GM23338 (cell line): ENCODE data around the gene GLS. TPM values are rescaled to one million over a fixed set of nuclear protein-coding genes. Genes with fewer than 3 reads are reported as not detected.

Experiments used
- ATAC-seq: fragments of 200-7000 bp; cut with Tn5 transposase; 3 replicates; pipeline ENCODE4 v1.9.1; 2020
- DNase-seq: peaks from one replicate; pipeline ENCODE4 v3.0.0-alpha.2; 2015; ENCODE audit warnings: low spot score
- H2AFZ ChIP-seq: fragments of 200-600 bp; sonication (generic); 2 replicates; pipeline ENCODE4 v1.8.0; 2016; ENCODE audit warnings: antibody characterized with exemption, mild to moderate bottlenecking, moderate library complexity
- H3F3A ChIP-seq: fragments of 200-600 bp; sonication (generic); replicated peaks from 2 replicates; pipeline ENCODE4 v1.8.0; 2017; ENCODE audit warnings: antibody characterized with exemption, mixed run types, low read depth
- H3K27ac ChIP-seq: fragments of 200-600 bp; sonication (generic); 2 replicates; pipeline ENCODE4 v1.6.1; 2016; ENCODE audit warnings: low read depth
- H3K27me3 ChIP-seq: fragments of 200-600 bp; sonication (generic); 2 replicates; pipeline ENCODE4 v1.8.0; 2016; ENCODE audit warnings: mild to moderate bottlenecking, mixed run types, moderate library complexity; ENCODE audit not compliant: insufficient read depth
- H3K36me3 ChIP-seq: fragments of 200-600 bp; sonication (generic); 2 replicates; pipeline ENCODE4 v1.8.0; 2016; ENCODE audit warnings: mild to moderate bottlenecking; ENCODE audit not compliant: insufficient read depth
- H3K4me1 ChIP-seq: fragments of 200-600 bp; sonication (generic); 2 replicates; pipeline ENCODE4 v1.8.0; 2016; ENCODE audit warnings: mild to moderate bottlenecking, moderate library complexity; ENCODE audit not compliant: insufficient read depth
- H3K4me2 ChIP-seq: fragments of 200-600 bp; sonication (generic); 2 replicates; pipeline ENCODE4 v1.7.1; 2017; ENCODE audit warnings: mixed run types
- H3K4me3 ChIP-seq: fragments of 200-600 bp; sonication (generic); 2 replicates; pipeline ENCODE4 v1.6.1; 2016; ENCODE audit warnings: mixed run types
- H3K79me2 ChIP-seq: fragments of 200-600 bp; sonication (generic); replicated peaks from 2 replicates; pipeline ENCODE4 v1.8.0; 2017; ENCODE audit warnings: mild to moderate bottlenecking; ENCODE audit not compliant: insufficient read depth
- H3K9me2 ChIP-seq: fragments of 200-600 bp; sonication (generic); 2 replicates; pipeline ENCODE4 v1.8.0; 2017; ENCODE audit not compliant: insufficient read depth
- H4K20me1 ChIP-seq: fragments of 200-600 bp; sonication (generic); replicated peaks from 2 replicates; pipeline ENCODE4 v1.8.0; 2017; ENCODE audit warnings: mild to moderate bottlenecking; ENCODE audit not compliant: insufficient read depth
- H3K27ac Mint-ChIP-seq: 2 replicates; pipeline ENCODE4 v1.8.0; 2020; ENCODE audit warnings: inconsistent platforms, mild to moderate bottlenecking, moderate library complexity, mixed read lengths
- H3K27me3 Mint-ChIP-seq: 3 replicates; pipeline ENCODE4 v1.8.0; 2022; ENCODE audit warnings: low read depth, mild to moderate bottlenecking, moderate library complexity, mixed read lengths, inconsistent platforms; ENCODE audit not compliant: insufficient read depth, poor library complexity
- H3K36me3 Mint-ChIP-seq: 3 replicates; pipeline ENCODE4 v1.8.0; 2021; ENCODE audit warnings: low read depth, mild to moderate bottlenecking, inconsistent platforms, moderate library complexity, mixed read lengths
- H3K4me1 Mint-ChIP-seq: 3 replicates; pipeline ENCODE4 v1.8.0; 2020; ENCODE audit warnings: mild to moderate bottlenecking, inconsistent platforms, mixed read lengths
- H3K4me3 Mint-ChIP-seq: 3 replicates; pipeline ENCODE4 v1.8.0; 2021; ENCODE audit warnings: moderate library complexity, mild to moderate bottlenecking, inconsistent platforms, mixed read lengths
- H3K9me3 Mint-ChIP-seq: 3 replicates; pipeline ENCODE4 v1.8.0; 2020; ENCODE audit warnings: moderate library complexity, mild to moderate bottlenecking, inconsistent platforms, mixed read lengths
- CREB1 ChIP-seq: fragments of 250-450 bp; sonication (Bioruptor Pico); IDR thresholded peaks from 2 replicates; pipeline ENCODE4 v1.5.0; 2020; ENCODE audit warnings: low read depth, mild to moderate bottlenecking, moderate library complexity
- EZH2 ChIP-seq: fragments of 200-600 bp; sonication (generic); IDR thresholded peaks from one replicate; pipeline ENCODE4 v1.8.0; 2017; ENCODE audit warnings: antibody characterized with exemption, mild to moderate bottlenecking, low read depth; ENCODE audit not compliant: unreplicated experiment
- EZH2phosphoT487 ChIP-seq: fragments of 200-600 bp; sonication (generic); IDR thresholded peaks from one replicate; pipeline ENCODE4 v1.8.1; 2018; ENCODE audit warnings: antibody characterized with exemption; ENCODE audit not compliant: unreplicated experiment
- JUNB ChIP-seq: IDR thresholded peaks from one replicate; pipeline ENCODE4 v1.6.1; 2016; ENCODE audit warnings: antibody characterized with exemption; ENCODE audit not compliant: unreplicated experiment
- NANOG ChIP-seq: IDR thresholded peaks from 2 replicates; pipeline ENCODE4 v1.6.1; 2016; ENCODE audit warnings: antibody characterized with exemption, borderline replicate concordance
- POLR2AphosphoS5 ChIP-seq: IDR thresholded peaks from 2 replicates; pipeline ENCODE4 v1.6.1; 2016; ENCODE audit warnings: antibody characterized with exemption, low read depth
- STAT1 ChIP-seq: IDR thresholded peaks from one replicate; pipeline ENCODE4 v1.6.1; 2016; ENCODE audit warnings: antibody characterized with exemption; ENCODE audit not compliant: unreplicated experiment
- ZNF114 ChIP-seq: fragments of 250-450 bp; sonication (Bioruptor Pico); IDR thresholded peaks from 2 replicates; pipeline ENCODE4 v1.5.0; 2020; ENCODE audit warnings: mild to moderate bottlenecking, moderate library complexity
- ZNF331 ChIP-seq: fragments of 250-450 bp; sonication (Bioruptor Pico); IDR thresholded peaks from 2 replicates; pipeline ENCODE4 v1.5.0; 2020; ENCODE audit warnings: low read depth, mild to moderate bottlenecking, moderate library complexity
- polyA plus RNA-seq: library from polyadenylated mRNA; unstranded; fragments of >200 nt; fragmentation: Nextera tagmentation; extraction: Ambion mirVana; gene quantifications from 2 replicates; pipeline ENCODE4 v1.2.1, GENCODE V29; 2016
- total RNA-seq: library from RNA; depleted of rRNA; stranded (reverse); fragments of >200 nt; shearing (Covaris generic); gene quantifications from 2 replicates; pipeline ENCODE4 v1.2.3, GENCODE V29; 2014
- TF ChIP-seq, protein P1 (sequence below): IDR thresholded peaks from one replicate; pipeline ENCODE4 v1.6.1; 2018; ENCODE audit warnings: antibody characterized with exemption; ENCODE audit not compliant: unreplicated experiment
- TF ChIP-seq, protein P2 (sequence below): IDR thresholded peaks from 2 replicates; pipeline ENCODE4 v1.6.1; 2016; ENCODE audit warnings: antibody characterized with exemption
- TF ChIP-seq, protein P3 (sequence below), 2 experiments: fragments of 200-600 bp in 1 of 2; sonication (generic) in 1 of 2; conservative IDR thresholded peaks; 2 replicates each; pipeline versions ENCODE4 v1.5.1 to v1.6.1; 2016 to 2017; ENCODE audit warnings: antibody characterized with exemption in 2 of 2, low read depth in 2 of 2, mild to moderate bottlenecking in 2 of 2, moderate library complexity in 1 of 2
- TF ChIP-seq, protein P4 (sequence below): fragments of 250-450 bp; sonication (Bioruptor Pico); IDR thresholded peaks from 2 replicates; pipeline ENCODE4 v1.5.0; 2020; ENCODE audit warnings: mild to moderate bottlenecking, moderate library complexity

The GLS gene
- total and polyA plus RNA-seq, 2 experiments from 2014 or later: 38.1 to 172 TPM

DNA sequence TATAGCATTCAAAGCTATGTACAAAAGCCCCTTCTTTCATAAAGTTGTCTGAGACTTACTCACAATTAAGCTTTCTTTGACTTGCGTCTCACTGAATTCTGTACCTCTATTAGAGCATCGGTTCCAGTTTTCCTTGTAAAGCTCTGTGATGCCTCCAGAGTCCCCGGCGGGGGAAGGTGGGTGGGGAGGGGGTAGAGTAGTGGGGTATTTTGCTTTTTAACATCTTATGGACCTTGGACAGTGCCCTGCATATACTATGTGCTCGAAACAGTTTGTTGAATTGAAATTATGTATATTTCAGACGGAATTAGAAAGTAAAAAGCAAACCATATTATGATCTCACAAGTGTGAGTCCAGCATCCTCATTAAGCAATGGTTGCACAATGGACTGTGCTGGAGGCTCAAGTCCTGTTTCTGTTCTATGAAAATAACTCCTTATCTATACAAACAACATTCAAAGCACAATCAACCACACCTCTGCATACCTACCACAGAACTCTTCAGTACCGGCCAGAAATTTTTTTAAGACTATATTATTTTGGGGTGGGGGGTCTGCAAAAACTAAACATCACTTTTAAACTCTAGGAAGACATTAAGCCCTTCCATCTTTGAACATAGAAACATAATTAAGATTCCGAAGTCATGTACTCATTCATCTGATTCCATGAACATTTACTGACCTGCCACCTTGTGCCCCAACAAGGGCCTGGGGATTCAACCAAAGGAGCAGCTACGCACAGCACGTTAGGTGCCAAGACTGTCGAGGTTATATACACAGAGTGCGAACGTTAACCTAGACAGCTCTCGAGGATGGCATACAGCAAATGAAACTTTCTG lies 132.4 kb downstream of the GLS start:
- Histone ChIP-seq H3K27me3 (peaks cover 28% of the 10 kb centered on the region), H3K9me2 (no peaks in the 10 kb centered on the region; the same call in 1 of the 2 replicates), H3K4me2 (peak overlapping the region; percentile 85), H3K4me1 (peaks cover 16% of the 10 kb centered on the region), H3F3A (peaks cover 5% of the 10 kb centered on the region; the same call in 1 of the 2 replicates), H3K27ac (no peak overlapping the region), H3K79me2 (peaks cover 19% of the 10 kb centered on the region), H3K4me3 (peak overlapping the region; percentile 74), H3K36me3 (0 out of 2 replicates have a peak, but pooled peaks cover 8% of the 10 kb centered on the region), H4K20me1 (no peaks in the 10 kb centered on the region; the same call in none of the 2 replicates), H2AFZ (peak overlapping the region; percentile 79; the same call in 1 of the 2 replicates)
- Mint-ChIP-seq H3K36me3 (peaks cover 5% of the 10 kb centered on the region; the same call in 2 of the 3 replicates), H3K9me3 (no peaks in the 10 kb centered on the region), H3K4me1 (no peaks in the 10 kb centered on the region), H3K27me3 (no peaks in the 10 kb centered on the region), H3K4me3 (no peak overlapping the region), H3K27ac (no peak overlapping the region)
- DNase-seq (peak; percentile 11), ATAC-seq (peak; percentile 8)
- TF ChIP-seq POLR2AphosphoS5: no peak
- no peak for TF ChIP-seq EZH2
- no peak for TF ChIP-seq CREB1 (CRISPR knock-in tag)
- TF ChIP-seq NANOG: no peak
- TF ChIP-seq, protein P1, sequence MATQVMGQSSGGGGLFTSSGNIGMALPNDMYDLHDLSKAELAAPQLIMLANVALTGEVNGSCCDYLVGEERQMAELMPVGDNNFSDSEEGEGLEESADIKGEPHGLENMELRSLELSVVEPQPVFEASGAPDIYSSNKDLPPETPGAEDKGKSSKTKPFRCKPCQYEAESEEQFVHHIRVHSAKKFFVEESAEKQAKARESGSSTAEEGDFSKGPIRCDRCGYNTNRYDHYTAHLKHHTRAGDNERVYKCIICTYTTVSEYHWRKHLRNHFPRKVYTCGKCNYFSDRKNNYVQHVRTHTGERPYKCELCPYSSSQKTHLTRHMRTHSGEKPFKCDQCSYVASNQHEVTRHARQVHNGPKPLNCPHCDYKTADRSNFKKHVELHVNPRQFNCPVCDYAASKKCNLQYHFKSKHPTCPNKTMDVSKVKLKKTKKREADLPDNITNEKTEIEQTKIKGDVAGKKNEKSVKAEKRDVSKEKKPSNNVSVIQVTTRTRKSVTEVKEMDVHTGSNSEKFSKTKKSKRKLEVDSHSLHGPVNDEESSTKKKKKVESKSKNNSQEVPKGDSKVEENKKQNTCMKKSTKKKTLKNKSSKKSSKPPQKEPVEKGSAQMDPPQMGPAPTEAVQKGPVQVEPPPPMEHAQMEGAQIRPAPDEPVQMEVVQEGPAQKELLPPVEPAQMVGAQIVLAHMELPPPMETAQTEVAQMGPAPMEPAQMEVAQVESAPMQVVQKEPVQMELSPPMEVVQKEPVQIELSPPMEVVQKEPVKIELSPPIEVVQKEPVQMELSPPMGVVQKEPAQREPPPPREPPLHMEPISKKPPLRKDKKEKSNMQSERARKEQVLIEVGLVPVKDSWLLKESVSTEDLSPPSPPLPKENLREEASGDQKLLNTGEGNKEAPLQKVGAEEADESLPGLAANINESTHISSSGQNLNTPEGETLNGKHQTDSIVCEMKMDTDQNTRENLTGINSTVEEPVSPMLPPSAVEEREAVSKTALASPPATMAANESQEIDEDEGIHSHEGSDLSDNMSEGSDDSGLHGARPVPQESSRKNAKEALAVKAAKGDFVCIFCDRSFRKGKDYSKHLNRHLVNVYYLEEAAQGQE: no peak
- no peak for TF ChIP-seq EZH2phosphoT487
- TF ChIP-seq, protein P2, sequence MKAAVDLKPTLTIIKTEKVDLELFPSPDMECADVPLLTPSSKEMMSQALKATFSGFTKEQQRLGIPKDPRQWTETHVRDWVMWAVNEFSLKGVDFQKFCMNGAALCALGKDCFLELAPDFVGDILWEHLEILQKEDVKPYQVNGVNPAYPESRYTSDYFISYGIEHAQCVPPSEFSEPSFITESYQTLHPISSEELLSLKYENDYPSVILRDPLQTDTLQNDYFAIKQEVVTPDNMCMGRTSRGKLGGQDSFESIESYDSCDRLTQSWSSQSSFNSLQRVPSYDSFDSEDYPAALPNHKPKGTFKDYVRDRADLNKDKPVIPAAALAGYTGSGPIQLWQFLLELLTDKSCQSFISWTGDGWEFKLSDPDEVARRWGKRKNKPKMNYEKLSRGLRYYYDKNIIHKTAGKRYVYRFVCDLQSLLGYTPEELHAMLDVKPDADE: no peak
- TF ChIP-seq JUNB: no peak
- TF ChIP-seq, protein P3, sequence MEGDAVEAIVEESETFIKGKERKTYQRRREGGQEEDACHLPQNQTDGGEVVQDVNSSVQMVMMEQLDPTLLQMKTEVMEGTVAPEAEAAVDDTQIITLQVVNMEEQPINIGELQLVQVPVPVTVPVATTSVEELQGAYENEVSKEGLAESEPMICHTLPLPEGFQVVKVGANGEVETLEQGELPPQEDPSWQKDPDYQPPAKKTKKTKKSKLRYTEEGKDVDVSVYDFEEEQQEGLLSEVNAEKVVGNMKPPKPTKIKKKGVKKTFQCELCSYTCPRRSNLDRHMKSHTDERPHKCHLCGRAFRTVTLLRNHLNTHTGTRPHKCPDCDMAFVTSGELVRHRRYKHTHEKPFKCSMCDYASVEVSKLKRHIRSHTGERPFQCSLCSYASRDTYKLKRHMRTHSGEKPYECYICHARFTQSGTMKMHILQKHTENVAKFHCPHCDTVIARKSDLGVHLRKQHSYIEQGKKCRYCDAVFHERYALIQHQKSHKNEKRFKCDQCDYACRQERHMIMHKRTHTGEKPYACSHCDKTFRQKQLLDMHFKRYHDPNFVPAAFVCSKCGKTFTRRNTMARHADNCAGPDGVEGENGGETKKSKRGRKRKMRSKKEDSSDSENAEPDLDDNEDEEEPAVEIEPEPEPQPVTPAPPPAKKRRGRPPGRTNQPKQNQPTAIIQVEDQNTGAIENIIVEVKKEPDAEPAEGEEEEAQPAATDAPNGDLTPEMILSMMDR (conservative IDR thresholded peaks at IDR 0.05; ENCODE audit: low read depth in 2 of 2): no peak
- TF ChIP-seq, protein P4, sequence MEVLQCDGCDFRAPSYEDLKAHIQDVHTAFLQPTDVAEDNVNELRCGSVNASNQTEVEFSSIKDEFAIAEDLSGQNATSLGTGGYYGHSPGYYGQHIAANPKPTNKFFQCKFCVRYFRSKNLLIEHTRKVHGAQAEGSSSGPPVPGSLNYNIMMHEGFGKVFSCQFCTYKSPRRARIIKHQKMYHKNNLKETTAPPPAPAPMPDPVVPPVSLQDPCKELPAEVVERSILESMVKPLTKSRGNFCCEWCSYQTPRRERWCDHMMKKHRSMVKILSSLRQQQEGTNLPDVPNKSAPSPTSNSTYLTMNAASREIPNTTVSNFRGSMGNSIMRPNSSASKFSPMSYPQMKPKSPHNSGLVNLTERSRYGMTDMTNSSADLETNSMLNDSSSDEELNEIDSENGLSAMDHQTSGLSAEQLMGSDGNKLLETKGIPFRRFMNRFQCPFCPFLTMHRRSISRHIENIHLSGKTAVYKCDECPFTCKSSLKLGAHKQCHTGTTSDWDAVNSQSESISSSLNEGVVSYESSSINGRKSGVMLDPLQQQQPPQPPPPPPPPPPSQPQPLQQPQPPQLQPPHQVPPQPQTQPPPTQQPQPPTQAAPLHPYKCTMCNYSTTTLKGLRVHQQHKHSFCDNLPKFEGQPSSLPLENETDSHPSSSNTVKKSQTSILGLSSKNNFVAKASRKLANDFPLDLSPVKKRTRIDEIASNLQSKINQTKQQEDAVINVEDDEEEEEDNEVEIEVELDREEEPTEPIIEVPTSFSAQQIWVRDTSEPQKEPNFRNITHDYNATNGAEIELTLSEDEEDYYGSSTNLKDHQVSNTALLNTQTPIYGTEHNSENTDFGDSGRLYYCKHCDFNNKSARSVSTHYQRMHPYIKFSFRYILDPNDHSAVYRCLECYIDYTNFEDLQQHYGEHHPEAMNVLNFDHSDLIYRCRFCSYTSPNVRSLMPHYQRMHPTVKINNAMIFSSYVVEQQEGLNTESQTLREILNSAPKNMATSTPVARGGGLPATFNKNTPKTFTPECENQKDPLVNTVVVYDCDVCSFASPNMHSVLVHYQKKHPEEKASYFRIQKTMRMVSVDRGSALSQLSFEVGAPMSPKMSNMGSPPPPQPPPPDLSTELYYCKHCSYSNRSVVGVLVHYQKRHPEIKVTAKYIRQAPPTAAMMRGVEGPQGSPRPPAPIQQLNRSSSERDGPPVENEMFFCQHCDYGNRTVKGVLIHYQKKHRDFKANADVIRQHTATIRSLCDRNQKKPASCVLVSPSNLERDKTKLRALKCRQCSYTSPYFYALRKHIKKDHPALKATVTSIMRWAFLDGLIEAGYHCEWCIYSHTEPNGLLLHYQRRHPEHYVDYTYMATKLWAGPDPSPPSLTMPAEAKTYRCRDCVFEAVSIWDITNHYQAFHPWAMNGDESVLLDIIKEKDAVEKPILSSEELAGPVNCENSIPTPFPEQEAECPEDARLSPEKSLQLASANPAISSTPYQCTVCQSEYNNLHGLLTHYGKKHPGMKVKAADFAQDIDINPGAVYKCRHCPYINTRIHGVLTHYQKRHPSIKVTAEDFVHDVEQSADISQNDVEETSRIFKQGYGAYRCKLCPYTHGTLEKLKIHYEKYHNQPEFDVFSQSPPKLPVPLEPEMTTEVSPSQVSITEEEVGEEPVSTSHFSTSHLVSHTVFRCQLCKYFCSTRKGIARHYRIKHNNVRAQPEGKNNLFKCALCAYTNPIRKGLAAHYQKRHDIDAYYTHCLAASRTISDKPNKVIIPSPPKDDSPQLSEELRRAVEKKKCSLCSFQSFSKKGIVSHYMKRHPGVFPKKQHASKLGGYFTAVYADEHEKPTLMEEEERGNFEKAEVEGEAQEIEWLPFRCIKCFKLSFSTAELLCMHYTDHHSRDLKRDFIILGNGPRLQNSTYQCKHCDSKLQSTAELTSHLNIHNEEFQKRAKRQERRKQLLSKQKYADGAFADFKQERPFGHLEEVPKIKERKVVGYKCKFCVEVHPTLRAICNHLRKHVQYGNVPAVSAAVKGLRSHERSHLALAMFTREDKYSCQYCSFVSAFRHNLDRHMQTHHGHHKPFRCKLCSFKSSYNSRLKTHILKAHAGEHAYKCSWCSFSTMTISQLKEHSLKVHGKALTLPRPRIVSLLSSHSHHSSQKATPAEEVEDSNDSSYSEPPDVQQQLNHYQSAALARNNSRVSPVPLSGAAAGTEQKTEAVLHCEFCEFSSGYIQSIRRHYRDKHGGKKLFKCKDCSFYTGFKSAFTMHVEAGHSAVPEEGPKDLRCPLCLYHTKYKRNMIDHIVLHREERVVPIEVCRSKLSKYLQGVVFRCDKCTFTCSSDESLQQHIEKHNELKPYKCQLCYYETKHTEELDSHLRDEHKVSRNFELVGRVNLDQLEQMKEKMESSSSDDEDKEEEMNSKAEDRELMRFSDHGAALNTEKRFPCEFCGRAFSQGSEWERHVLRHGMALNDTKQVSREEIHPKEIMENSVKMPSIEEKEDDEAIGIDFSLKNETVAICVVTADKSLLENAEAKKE (CRISPR knock-in tag): no peak
- no peak for TF ChIP-seq STAT1
- TF ChIP-seq ZNF331 (CRISPR knock-in tag): no peak
- TF ChIP-seq ZNF114 (CRISPR knock-in tag): no peak
